GM19193 (cell line): ENCODE results near the gene PANK4.

ENCODE experiments used
- POLR2A ChIP-seq: IDR thresholded peaks from 4 replicates; pipeline ENCODE4 v1.6.1; 2011; ENCODE audit not compliant: insufficient read depth, insufficient read length; ENCODE audit errors: extremely low read depth

PANK4 gene

GRCh38 chr1:2502661-2503553 lies 23.5 kb downstream of the PANK4 start:
- no peak for TF ChIP-seq POLR2A

GRCh38 chr1:2502210-2502609 lies 24.2 kb downstream of the PANK4 start:
- no peak for TF ChIP-seq POLR2A

GRCh38 chr1:2501820-2502119 lies 24.6 kb downstream of the PANK4 start:
- TF ChIP-seq POLR2A: no peak

GRCh38 chr1:2501041-2501819 lies 25.2 kb downstream of the PANK4 start:
- TF ChIP-seq POLR2A: no peak

GRCh38 chr1:2499986-2500596 lies 26.3 kb downstream of the PANK4 start:
- no peak for TF ChIP-seq POLR2A

GRCh38 chr1:2499260-2499659 lies 27.1 kb downstream of the PANK4 start:
- no peak for TF ChIP-seq POLR2A

- no peak for TF ChIP-seq POLR2A
Measured at GRCh38 chr1:2498648-2499047, 27.7 kb downstream of the PANK4 start.

- TF ChIP-seq POLR2A: no peak
Measured at GRCh38 chr1:2497891-2498290, 28.5 kb downstream of the PANK4 start.

GRCh38 chr1:2496746-2497145 lies 29.6 kb downstream of the PANK4 start:
- no peak for TF ChIP-seq POLR2A

- TF ChIP-seq POLR2A: no peak
Measured at GRCh38 chr1:2496087-2496622, 30.2 kb downstream of the PANK4 start.

GRCh38 chr1:2495546-2495945 lies 30.9 kb downstream of the PANK4 start:
- TF ChIP-seq POLR2A: no peak

- TF ChIP-seq POLR2A: no peak
Measured at GRCh38 chr1:2495026-2495425, 31.4 kb downstream of the PANK4 start.

- no peak for TF ChIP-seq POLR2A
Measured at GRCh38 chr1:2494323-2494693, 32.1 kb downstream of the PANK4 start.

GRCh38 chr1:2493691-2494322 lies 32.6 kb downstream of the PANK4 start:
- TF ChIP-seq POLR2A: no peak

- no peak for TF ChIP-seq POLR2A
Measured at GRCh38 chr1:2493218-2493617, 33.2 kb downstream of the PANK4 start.
